ENCODE data around the gene SLC2A6. TPM values are rescaled to one million over a fixed set of nuclear protein-coding genes. Genes with fewer than 3 reads are reported as not detected.

Gene SLC2A6
- total and polyA plus RNA-seq, 2 of the 8 experiments (the other 6 are each of a cell fraction or from before 2014, with no cell fraction given): 16.6 to 17.8 TPM

DNA sequence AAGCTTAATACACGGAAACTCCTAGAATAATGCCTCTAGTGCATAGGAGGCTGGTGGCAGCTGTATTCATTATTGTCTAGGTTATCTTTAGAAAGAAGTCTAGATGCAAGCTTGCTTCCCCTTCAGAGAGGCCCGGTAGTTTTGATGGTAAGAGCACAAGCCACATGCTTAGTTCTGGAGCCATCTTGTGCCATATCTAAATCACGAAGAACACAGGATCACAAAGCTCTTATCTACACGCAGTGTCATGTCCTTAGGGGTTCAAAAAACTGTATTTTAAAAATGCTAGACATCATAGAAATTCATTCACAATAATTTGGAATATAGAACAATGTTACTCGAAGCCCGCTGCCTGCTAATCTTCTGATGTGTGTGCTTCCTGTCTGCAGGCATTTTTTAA, 12.9 kb downstream of the SLC2A6 start:
- no peak overlapping the region for H4K8ac ChIP-seq (ENCODE audit: extremely low read depth, insufficient read depth, low read length)
- 87% methylated on average over 6 of the region's 6 CpGs; no CpG with 5 or more reads in 1 of the 2 experiments for WGBS, 2 experiments (ENCODE audit: extremely low coverage in 1 of 2, insufficient coverage in 1 of 2, insufficient read length in 1 of 2, insufficient replicate concordance in 2 of 2, low coverage in 1 of 2, low lambda C conversion rate in 2 of 2, missing lambda C conversion rate in 1 of 2)
- H4K20me1 ChIP-seq (replicated peaks in 1 of 2; ENCODE audit: control insufficient read depth in 1 of 2, insufficient read depth in 2 of 2, low read length in 2 of 2): peaks cover 1 to 18% of the 10 kb centered on the region in 2 experiments
- no peak overlapping the region for H3K56ac ChIP-seq (replicated peaks; ENCODE audit: insufficient read length, low read depth, low read length)
- H3K4me2 ChIP-seq (ENCODE audit: insufficient read depth in 1 of 2, low read depth in 2 of 2, low read length in 2 of 2): no peak overlapping the region
- ChIA-PET CTCF (ENCODE audit: partially characterized antibody) (interaction anchor here (0.8 to 1.1 kb wide), 3 partner anchors 9 to 21 kb away, joined by 3 read pairs; no protein-coding TSS in a partner anchor), POLR2A (ENCODE audit: partially characterized antibody) (interaction anchor here (1.0 kb wide), 1 partner anchor 20 kb away, joined by 3 read pairs; no protein-coding TSS in a partner anchor)
- no peaks in the 10 kb centered on the region for H3K27me3 ChIP-seq (replicated peaks in 1 of 4; ENCODE audit: control insufficient read depth in 3 of 4, extremely low read depth in 1 of 4, insufficient read depth in 3 of 4, low read length in 3 of 4)
- H3K4me1 ChIP-seq (replicated peaks in 1 of 4; ENCODE audit: control insufficient read depth in 3 of 4, insufficient read depth in 4 of 4, low read length in 3 of 4): peaks cover 0 to 5% (median 4%) of the 10 kb centered on the region in 4 experiments; a peak in 6 of 7 replicates
- no peak overlapping the region for H2BK12ac ChIP-seq (ENCODE audit: low read depth, low read length)
- H3K27ac ChIP-seq (ENCODE audit: low read depth, low read length): no peak overlapping the region
- H3K79me2 ChIP-seq (ENCODE audit: control insufficient read depth in 1 of 2, insufficient read depth in 2 of 2, low read length in 2 of 2): peaks cover 0 to 11% of the 10 kb centered on the region in 2 experiments; a peak in 2 of 4 replicates
- FAIRE-seq (no peak), DNase-seq (ENCODE audit: low read depth in 1 of 2, low spot score in 2 of 2) (no peak)
- H4K91ac ChIP-seq (replicated peaks; ENCODE audit: insufficient read length, low read length): no peak overlapping the region
- no peak overlapping the region for H3K4ac ChIP-seq (replicated peaks; ENCODE audit: insufficient read length, low read depth, low read length)
- no peak overlapping the region for H2BK20ac ChIP-seq (ENCODE audit: low read length)
- no peaks in the 10 kb centered on the region for H3K9me3 ChIP-seq (ENCODE audit: insufficient read depth in 2 of 2, low read depth in 1 of 2, low read length in 1 of 2)
- no peak overlapping the region for H2BK120ac ChIP-seq (replicated peaks; ENCODE audit: low read depth, low read length)
- H3K79me1 ChIP-seq (ENCODE audit: low read depth, low read length): peaks cover 9% of the 10 kb centered on the region
- no peak overlapping the region for H3K4me3 ChIP-seq (ENCODE audit: extremely low read depth in 1 of 4, insufficient read depth in 2 of 4, low read depth in 3 of 4, low read length in 4 of 4)
- H2BK5ac ChIP-seq (ENCODE audit: low read depth, low read length): no peak overlapping the region
- H3K18ac ChIP-seq (ENCODE audit: extremely low read depth, low read length): no peak overlapping the region
- no peak overlapping the region for H2BK15ac ChIP-seq (ENCODE audit: low read length)
- H4K5ac ChIP-seq (ENCODE audit: insufficient read length, low read depth, low read length): no peak overlapping the region
- no peaks in the 10 kb centered on the region for H3K36me3 ChIP-seq (ENCODE audit: control insufficient read depth in 2 of 4, insufficient read depth in 4 of 4, low read length in 3 of 4)
- H3K14ac ChIP-seq (ENCODE audit: insufficient read length): no peak overlapping the region
- H2AK5ac ChIP-seq (ENCODE audit: low read depth, low read length): no peak overlapping the region
- no peak overlapping the region for H3K23ac ChIP-seq (ENCODE audit: insufficient read length)
- no peak overlapping the region for H3K9ac ChIP-seq (replicated peaks in 1 of 4; ENCODE audit: extremely low read depth in 1 of 4, low read depth in 3 of 4, low read length in 3 of 4)
- TF ChIP-seq ZNF274 (IDR thresholded peaks at IDR 0.05; ENCODE audit: borderline replicate concordance, extremely low read depth, low read length) (no peak), ATF3 (IDR thresholded peaks at IDR 0.05; ENCODE audit: insufficient read depth, low read depth, low read length) (no peak)
- TF ChIP-seq, protein P1, sequence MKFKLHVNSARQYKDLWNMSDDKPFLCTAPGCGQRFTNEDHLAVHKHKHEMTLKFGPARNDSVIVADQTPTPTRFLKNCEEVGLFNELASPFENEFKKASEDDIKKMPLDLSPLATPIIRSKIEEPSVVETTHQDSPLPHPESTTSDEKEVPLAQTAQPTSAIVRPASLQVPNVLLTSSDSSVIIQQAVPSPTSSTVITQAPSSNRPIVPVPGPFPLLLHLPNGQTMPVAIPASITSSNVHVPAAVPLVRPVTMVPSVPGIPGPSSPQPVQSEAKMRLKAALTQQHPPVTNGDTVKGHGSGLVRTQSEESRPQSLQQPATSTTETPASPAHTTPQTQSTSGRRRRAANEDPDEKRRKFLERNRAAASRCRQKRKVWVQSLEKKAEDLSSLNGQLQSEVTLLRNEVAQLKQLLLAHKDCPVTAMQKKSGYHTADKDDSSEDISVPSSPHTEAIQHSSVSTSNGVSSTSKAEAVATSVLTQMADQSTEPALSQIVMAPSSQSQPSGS (IDR thresholded peaks at IDR 0.05; ENCODE audit: low read length): no peak
- no peak overlapping the region for H2AFZ ChIP-seq (ENCODE audit: low read length)
- H3K23me2 ChIP-seq (ENCODE audit: low read depth, low read length): no peaks in the 10 kb centered on the region
